Measurements from ENCODE around the gene AP3S1. TPM values are rescaled to one million over a fixed set of nuclear protein-coding genes. Genes with fewer than 3 reads are reported as not detected.
"Not testable (repeated sequence)": the region's sequence is repeated elsewhere in the genome, so short reads cannot be mapped to it uniquely, and the experiment has no call there.

Gene AP3S1
- total RNA-seq, 2 experiments from 2014 or later = 76.0 to 89.5 TPM

DNA sequence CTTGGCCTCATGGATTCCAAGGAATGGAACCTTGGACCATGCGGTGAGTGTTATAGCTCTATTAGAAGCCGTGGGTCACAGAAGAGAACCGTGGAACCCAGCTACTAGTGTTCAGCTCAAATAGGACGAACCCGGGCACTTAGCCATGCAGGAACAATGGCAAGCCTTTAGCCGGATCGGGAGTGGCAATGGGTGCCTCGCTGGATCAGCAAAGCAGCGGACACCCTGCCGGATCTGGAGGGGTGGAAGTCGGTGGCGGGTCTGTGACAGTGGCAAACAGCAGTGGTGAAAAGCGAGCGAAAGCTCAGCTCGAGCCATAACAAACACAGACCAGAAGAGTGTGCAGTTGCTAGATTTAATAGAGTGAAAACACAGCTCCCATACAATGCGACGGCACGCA lies 22.9 kb upstream of the AP3S1 start:
- TF ChIP-seq EZH2phosphoT487 (IDR thresholded peaks at IDR 0.05; ENCODE audit: borderline replicate concordance, low read depth, low read length) = no peak
- TF ChIP-seq, protein P1, sequence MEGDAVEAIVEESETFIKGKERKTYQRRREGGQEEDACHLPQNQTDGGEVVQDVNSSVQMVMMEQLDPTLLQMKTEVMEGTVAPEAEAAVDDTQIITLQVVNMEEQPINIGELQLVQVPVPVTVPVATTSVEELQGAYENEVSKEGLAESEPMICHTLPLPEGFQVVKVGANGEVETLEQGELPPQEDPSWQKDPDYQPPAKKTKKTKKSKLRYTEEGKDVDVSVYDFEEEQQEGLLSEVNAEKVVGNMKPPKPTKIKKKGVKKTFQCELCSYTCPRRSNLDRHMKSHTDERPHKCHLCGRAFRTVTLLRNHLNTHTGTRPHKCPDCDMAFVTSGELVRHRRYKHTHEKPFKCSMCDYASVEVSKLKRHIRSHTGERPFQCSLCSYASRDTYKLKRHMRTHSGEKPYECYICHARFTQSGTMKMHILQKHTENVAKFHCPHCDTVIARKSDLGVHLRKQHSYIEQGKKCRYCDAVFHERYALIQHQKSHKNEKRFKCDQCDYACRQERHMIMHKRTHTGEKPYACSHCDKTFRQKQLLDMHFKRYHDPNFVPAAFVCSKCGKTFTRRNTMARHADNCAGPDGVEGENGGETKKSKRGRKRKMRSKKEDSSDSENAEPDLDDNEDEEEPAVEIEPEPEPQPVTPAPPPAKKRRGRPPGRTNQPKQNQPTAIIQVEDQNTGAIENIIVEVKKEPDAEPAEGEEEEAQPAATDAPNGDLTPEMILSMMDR (conservative IDR thresholded peaks at IDR 0.05; ENCODE audit: low read length) = no peak
- no TSS peak for BruUV-seq (replicated peaks)
- Histone ChIP-seq H3K27ac (ENCODE audit: low read depth, low read length, poor library complexity, severe bottlenecking) (no peak overlapping the region), H2AFZ (ENCODE audit: low read length) (no peak overlapping the region), H3K9me3 (ENCODE audit: low read length) (no peaks in the 10 kb centered on the region), H3K9me2 (ENCODE audit: insufficient read depth, low read length) (no peaks in the 10 kb centered on the region), H4K20me1 (ENCODE audit: insufficient read depth, low read length) (no peaks in the 10 kb centered on the region), H3K4me1 (ENCODE audit: insufficient read depth, low read length, poor library complexity, severe bottlenecking) (no peaks in the 10 kb centered on the region), H3K4me3 (ENCODE audit: low read depth, low read length, poor library complexity, severe bottlenecking) (no peak overlapping the region), H3K4me2 (ENCODE audit: low read length) (no peak overlapping the region), H3K36me3 (ENCODE audit: insufficient read depth, low read length) (no peaks in the 10 kb centered on the region), H3K79me2 (ENCODE audit: insufficient read depth, low read depth, low read length) (no peaks in the 10 kb centered on the region)
- CTCF ChIA-PET (ENCODE audit: unreplicated experiment) = no interaction called here
- POLR2A ChIA-PET = no interaction called here
- intact Hi-C loops (cut with micrococcal nuclease; ENCODE audit: unreplicated experiment) = no loop called here
- DNase-seq (ENCODE audit: low spot score) = no peak

DNA sequence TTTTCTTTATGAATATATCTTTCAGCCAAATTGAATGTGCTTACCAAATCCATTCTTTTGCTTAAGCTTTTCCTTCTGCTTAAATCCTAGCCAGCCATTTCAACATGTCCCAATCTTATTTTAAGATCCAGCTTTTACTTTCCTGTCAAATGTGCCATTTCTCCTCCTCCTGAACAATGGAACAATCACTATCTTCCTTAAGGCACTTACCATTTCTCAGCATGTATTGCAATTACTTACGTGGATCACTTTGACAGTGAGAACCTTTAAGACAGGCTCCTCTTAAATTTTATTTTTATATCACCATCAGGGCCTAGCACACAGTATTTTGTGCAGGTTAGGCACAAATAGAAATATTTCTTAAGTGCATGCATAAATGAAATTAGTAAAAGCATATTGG lies 20.9 kb upstream of the AP3S1 start:
- no peak overlapping the region for H3K4me2 ChIP-seq (ENCODE audit: low read length)
- no peaks in the 10 kb centered on the region for H3K79me2 ChIP-seq (ENCODE audit: insufficient read depth, low read depth, low read length)
- H3K4me3 ChIP-seq (ENCODE audit: low read depth, low read length, poor library complexity, severe bottlenecking) = no peak overlapping the region
- no peaks in the 10 kb centered on the region for H4K20me1 ChIP-seq (ENCODE audit: insufficient read depth, low read length)
- no peak overlapping the region for H2AFZ ChIP-seq (ENCODE audit: low read length)
- POLR2A ChIA-PET = no interaction called here
- H3K36me3 ChIP-seq (ENCODE audit: insufficient read depth, low read length) = no peaks in the 10 kb centered on the region
- CTCF ChIA-PET (ENCODE audit: unreplicated experiment) = interaction anchor here (0.6 kb wide), 1 partner anchor 184 kb away, joined by 3 read pairs; no protein-coding TSS in a partner anchor
- no peaks in the 10 kb centered on the region for H3K4me1 ChIP-seq (ENCODE audit: insufficient read depth, low read length, poor library complexity, severe bottlenecking)
- no peaks in the 10 kb centered on the region for H3K9me3 ChIP-seq (ENCODE audit: low read length)
- no peak for TF ChIP-seq EZH2phosphoT487 (IDR thresholded peaks at IDR 0.05; ENCODE audit: borderline replicate concordance, low read depth, low read length)
- TF ChIP-seq, protein P1 (conservative IDR thresholded peaks at IDR 0.05; ENCODE audit: low read length) = no peak
- intact Hi-C loops (cut with micrococcal nuclease; ENCODE audit: unreplicated experiment) = no loop called here
- H3K9me2 ChIP-seq (ENCODE audit: insufficient read depth, low read length) = no peaks in the 10 kb centered on the region
- H3K27ac ChIP-seq (ENCODE audit: low read depth, low read length, poor library complexity, severe bottlenecking) = no peak overlapping the region
- no peak for DNase-seq (ENCODE audit: low spot score)
- no TSS peak for BruUV-seq (replicated peaks)

GRCh38 chr5:115824983-115825382 lies 16.8 kb upstream of the AP3S1 start:
- H3K4me3 ChIP-seq (ENCODE audit: low read depth, low read length, poor library complexity, severe bottlenecking); H4K20me1 ChIP-seq (ENCODE audit: insufficient read depth, low read length); H3K27ac ChIP-seq (ENCODE audit: low read depth, low read length, poor library complexity, severe bottlenecking); CTCF ChIA-PET (ENCODE audit: unreplicated experiment); intact Hi-C loops (cut with micrococcal nuclease; ENCODE audit: unreplicated experiment); DNase-seq (ENCODE audit: low spot score); H2AFZ ChIP-seq (ENCODE audit: low read length); H3K4me2 ChIP-seq (ENCODE audit: low read length); BruUV-seq (replicated peaks); H3K9me3 ChIP-seq (ENCODE audit: low read length); H3K4me1 ChIP-seq (ENCODE audit: insufficient read depth, low read length, poor library complexity, severe bottlenecking); H3K79me2 ChIP-seq (ENCODE audit: insufficient read depth, low read depth, low read length); POLR2A ChIA-PET; H3K9me2 ChIP-seq (ENCODE audit: insufficient read depth, low read length): not testable (repeated sequence)
- H3K36me3 ChIP-seq (ENCODE audit: insufficient read depth, low read length) = peaks cover 27% of the 10 kb centered on the region

Measured in OCI-LY7 (cell line).